NB4 (cell line): Measurements from ENCODE around the gene APMAP.

Source experiments
- POLR2A ChIP-seq: IDR thresholded peaks from 2 replicates; pipeline ENCODE4 v1.6.1; 2011; ENCODE audit warnings: mild to moderate bottlenecking; ENCODE audit not compliant: insufficient read length; ENCODE audit errors: extremely low read depth
- TF ChIP-seq, protein P1 (sequence below): IDR thresholded peaks from one replicate; pipeline ENCODE4 v1.5.1; 2012; ENCODE audit warnings: low read depth, low read length

GRCh38 chr20:24965065-24965919, 27.3 kb downstream of the APMAP start:
- TF ChIP-seq, protein P1, sequence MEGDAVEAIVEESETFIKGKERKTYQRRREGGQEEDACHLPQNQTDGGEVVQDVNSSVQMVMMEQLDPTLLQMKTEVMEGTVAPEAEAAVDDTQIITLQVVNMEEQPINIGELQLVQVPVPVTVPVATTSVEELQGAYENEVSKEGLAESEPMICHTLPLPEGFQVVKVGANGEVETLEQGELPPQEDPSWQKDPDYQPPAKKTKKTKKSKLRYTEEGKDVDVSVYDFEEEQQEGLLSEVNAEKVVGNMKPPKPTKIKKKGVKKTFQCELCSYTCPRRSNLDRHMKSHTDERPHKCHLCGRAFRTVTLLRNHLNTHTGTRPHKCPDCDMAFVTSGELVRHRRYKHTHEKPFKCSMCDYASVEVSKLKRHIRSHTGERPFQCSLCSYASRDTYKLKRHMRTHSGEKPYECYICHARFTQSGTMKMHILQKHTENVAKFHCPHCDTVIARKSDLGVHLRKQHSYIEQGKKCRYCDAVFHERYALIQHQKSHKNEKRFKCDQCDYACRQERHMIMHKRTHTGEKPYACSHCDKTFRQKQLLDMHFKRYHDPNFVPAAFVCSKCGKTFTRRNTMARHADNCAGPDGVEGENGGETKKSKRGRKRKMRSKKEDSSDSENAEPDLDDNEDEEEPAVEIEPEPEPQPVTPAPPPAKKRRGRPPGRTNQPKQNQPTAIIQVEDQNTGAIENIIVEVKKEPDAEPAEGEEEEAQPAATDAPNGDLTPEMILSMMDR, result no peak
- TF ChIP-seq POLR2A, result no peak
